ENCODE results near the gene GTF2F2.

The GTF2F2 gene

GRCh38 chr13:45119991-45120864 is at the start of gene GTF2F2:
TSS of gene GTF2F2 (plus strand) at chr13:45120510. CDS start at chr13:45120656, 146 bp downstream.
- no peak for DNase-seq

- DNase-seq: no peak
Measured at GRCh38 chr13:45073809-45074208, 46.5 kb upstream of the GTF2F2 start.

GRCh38 chr13:45074721-45075120 is 45.6 kb upstream of the GTF2F2 start:
- DNase-seq: no peak

GRCh38 chr13:45078003-45078402 is 42.3 kb upstream of the GTF2F2 start:
- DNase-seq: no peak

GRCh38 chr13:45082964-45083363 is 37.3 kb upstream of the GTF2F2 start:
- no peak for DNase-seq

- no peak for DNase-seq
Measured at GRCh38 chr13:45084515-45084914, 35.8 kb upstream of the GTF2F2 start.

GRCh38 chr13:45086484-45086883 is 33.8 kb upstream of the GTF2F2 start:
- DNase-seq: no peak

GRCh38 chr13:45092663-45093062 is 27.6 kb upstream of the GTF2F2 start:
- no peak for DNase-seq

GRCh38 chr13:45100573-45101262 is 19.6 kb upstream of the GTF2F2 start:
- no peak for DNase-seq

GRCh38 chr13:45101327-45102018 is 18.8 kb upstream of the GTF2F2 start:
- DNase-seq: no peak

GRCh38 chr13:45102136-45102507 is 18.2 kb upstream of the GTF2F2 start:
- DNase-seq: no peak

GRCh38 chr13:45103449-45103848 is 16.9 kb upstream of the GTF2F2 start:
- no peak for DNase-seq

GRCh38 chr13:45104261-45104660 is 16.0 kb upstream of the GTF2F2 start:
- DNase-seq: no peak

- DNase-seq: no peak
Measured at GRCh38 chr13:45105895-45106294, 14.4 kb upstream of the GTF2F2 start.

- no peak for DNase-seq
Measured at GRCh38 chr13:45107539-45107938, 12.8 kb upstream of the GTF2F2 start.

GRCh38 chr13:45108716-45109101 is 11.6 kb upstream of the GTF2F2 start:
- DNase-seq: no peak

- DNase-seq: no peak
Measured at GRCh38 chr13:45109102-45109720, 11.1 kb upstream of the GTF2F2 start.

- DNase-seq: no peak
Measured at GRCh38 chr13:45113233-45114224, 6.8 kb upstream of the GTF2F2 start.

- DNase-seq: no peak
Measured at GRCh38 chr13:45119469-45119990, 780 bp upstream of the GTF2F2 start.

GRCh38 chr13:45120967-45121831 is 889 bp downstream of the GTF2F2 start:
- DNase-seq: no peak

- no peak for DNase-seq
Measured at GRCh38 chr13:45122941-45123340, 2.6 kb downstream of the GTF2F2 start.

All from cortex of kidney (tissue), 1 donor.